Measurements from ENCODE around the gene ACO2.

DNA sequence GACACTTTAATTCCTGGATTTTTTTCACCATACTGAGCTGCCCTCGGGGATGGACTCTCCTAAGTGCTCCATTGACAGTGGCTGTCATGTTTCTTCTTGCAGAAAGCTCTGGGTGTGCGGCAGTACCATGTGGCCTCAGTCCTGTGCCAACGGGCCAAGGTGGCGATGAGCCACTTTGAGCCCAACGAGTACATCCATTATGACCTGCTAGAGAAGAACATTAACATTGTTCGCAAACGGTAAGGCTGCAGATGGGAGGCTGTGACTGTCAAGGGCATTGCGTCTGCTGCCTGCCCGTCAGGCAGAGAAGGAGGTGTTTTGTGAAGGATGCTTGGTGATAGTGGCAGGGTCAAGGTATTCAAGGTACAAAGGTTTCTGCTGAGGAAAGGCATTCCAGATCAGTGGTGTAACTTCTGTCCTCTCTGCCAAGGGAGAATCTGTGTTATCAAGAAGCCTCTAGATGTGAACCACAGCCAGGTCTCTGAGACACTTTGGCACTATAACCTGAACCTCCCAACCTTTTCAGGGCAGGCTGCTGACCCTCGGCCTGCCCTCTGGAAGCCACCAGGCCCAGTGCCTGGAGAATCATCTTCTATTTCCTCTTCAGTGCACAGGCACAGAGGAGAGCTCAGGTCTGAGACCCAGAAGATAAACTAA lies 30.8 kb downstream of the ACO2 start:
- no peak for TF ChIP-seq POLR2A (IDR thresholded peaks at IDR 0.05)
- TF ChIP-seq, protein P1, sequence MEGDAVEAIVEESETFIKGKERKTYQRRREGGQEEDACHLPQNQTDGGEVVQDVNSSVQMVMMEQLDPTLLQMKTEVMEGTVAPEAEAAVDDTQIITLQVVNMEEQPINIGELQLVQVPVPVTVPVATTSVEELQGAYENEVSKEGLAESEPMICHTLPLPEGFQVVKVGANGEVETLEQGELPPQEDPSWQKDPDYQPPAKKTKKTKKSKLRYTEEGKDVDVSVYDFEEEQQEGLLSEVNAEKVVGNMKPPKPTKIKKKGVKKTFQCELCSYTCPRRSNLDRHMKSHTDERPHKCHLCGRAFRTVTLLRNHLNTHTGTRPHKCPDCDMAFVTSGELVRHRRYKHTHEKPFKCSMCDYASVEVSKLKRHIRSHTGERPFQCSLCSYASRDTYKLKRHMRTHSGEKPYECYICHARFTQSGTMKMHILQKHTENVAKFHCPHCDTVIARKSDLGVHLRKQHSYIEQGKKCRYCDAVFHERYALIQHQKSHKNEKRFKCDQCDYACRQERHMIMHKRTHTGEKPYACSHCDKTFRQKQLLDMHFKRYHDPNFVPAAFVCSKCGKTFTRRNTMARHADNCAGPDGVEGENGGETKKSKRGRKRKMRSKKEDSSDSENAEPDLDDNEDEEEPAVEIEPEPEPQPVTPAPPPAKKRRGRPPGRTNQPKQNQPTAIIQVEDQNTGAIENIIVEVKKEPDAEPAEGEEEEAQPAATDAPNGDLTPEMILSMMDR (IDR thresholded peaks at IDR 0.05): no peak

Measured in body of pancreas (tissue), 4 donors.